Measurements from ENCODE around the gene RSBN1L.

DNA sequence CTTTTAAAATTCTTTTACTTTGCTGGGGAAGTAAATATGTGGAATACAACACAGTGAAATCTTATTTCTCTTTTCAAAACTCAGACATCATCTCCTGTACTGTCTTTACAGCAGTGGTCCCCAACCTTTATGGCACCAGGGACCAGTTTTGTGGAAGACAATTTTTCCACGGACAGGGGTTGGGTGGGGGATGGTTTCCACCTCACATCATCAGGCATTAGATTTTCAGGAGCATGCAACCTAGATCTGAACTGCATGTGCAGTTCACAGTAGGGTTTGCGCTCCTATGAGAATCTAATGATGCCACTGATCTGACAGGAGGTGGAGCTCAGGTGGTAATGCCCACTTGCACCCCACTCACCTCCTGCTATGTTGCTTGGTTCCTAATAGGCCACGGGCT lies 89.8 kb downstream of the RSBN1L start:
- TF ChIP-seq, protein P1, sequence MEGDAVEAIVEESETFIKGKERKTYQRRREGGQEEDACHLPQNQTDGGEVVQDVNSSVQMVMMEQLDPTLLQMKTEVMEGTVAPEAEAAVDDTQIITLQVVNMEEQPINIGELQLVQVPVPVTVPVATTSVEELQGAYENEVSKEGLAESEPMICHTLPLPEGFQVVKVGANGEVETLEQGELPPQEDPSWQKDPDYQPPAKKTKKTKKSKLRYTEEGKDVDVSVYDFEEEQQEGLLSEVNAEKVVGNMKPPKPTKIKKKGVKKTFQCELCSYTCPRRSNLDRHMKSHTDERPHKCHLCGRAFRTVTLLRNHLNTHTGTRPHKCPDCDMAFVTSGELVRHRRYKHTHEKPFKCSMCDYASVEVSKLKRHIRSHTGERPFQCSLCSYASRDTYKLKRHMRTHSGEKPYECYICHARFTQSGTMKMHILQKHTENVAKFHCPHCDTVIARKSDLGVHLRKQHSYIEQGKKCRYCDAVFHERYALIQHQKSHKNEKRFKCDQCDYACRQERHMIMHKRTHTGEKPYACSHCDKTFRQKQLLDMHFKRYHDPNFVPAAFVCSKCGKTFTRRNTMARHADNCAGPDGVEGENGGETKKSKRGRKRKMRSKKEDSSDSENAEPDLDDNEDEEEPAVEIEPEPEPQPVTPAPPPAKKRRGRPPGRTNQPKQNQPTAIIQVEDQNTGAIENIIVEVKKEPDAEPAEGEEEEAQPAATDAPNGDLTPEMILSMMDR (IDR thresholded peaks at IDR 0.05; ENCODE audit: insufficient read depth, low read depth, low read length): no peak
- TF ChIP-seq EZH2 (IDR thresholded peaks at IDR 0.05; ENCODE audit: insufficient read depth, low read length): no peak

All from astrocyte (in vitro differentiated cells and primary cell).